Panc1 (cell line): Measurements from ENCODE around the gene WDFY2. TPM values are rescaled to one million over a fixed set of nuclear protein-coding genes. Genes with fewer than 3 reads are reported as not detected.

Experiments
- ATAC-seq: fragments of 200-7000 bp; cut with Tn5 transposase; 2 replicates; pipeline ENCODE4 v1.9.1; 2020; ENCODE audit warnings: mild to moderate bottlenecking, moderate library complexity
- BruUV-seq: library from RNA; stranded (reverse); fragments of 400-500 nt; replicated peaks from 2 replicates; lab custom pipeline; 2021; lab: Mats Ljungman, UMichigan
- CTCF ChIA-PET: fragments of 300-600 bp; sonication (Branson Sonifier 250); formaldehyde crosslinking; loops from one replicate; lab custom pipeline; 2022; ENCODE audit warnings: antibody characterized with exemption; lab: Charles Lee
- POLR2A ChIA-PET: fragments of 300-600 bp; sonication (Branson Sonifier 250); formaldehyde crosslinking; loops from one replicate; lab custom pipeline; 2022; ENCODE audit warnings: antibody characterized with exemption; lab: Charles Lee
- DNase-seq: peaks from one replicate; pipeline ENCODE4 v3.0.0-alpha.2; 2010; ENCODE audit warnings: low read depth, low spot score
- H3K27ac ChIP-seq: 2 replicates; pipeline ENCODE4 v1.5.1; 2011; ENCODE audit warnings: mild to moderate bottlenecking, low read length, inconsistent platforms
- H3K27me3 ChIP-seq: fragments of 200-500 bp; sonication (Bioruptor generic); 2 replicates; pipeline ENCODE4 v1.6.0; 2014; ENCODE audit warnings: low read length, inconsistent platforms; ENCODE audit not compliant: control insufficient read depth, insufficient read depth
- H3K36me3 ChIP-seq: fragments of 200-500 bp; sonication (Bioruptor generic); 2 replicates; pipeline ENCODE4 v1.5.1; 2014; ENCODE audit warnings: inconsistent platforms, mild to moderate bottlenecking, low read length, moderate library complexity; ENCODE audit not compliant: control insufficient read depth, insufficient read depth
- H3K4me1 ChIP-seq: 2 replicates; pipeline ENCODE4 v1.5.1; 2011; ENCODE audit warnings: inconsistent platforms, mild to moderate bottlenecking, low read length, moderate library complexity; ENCODE audit not compliant: control insufficient read depth, insufficient read depth
- H3K4me3 ChIP-seq, 2 experiments: 2 replicates each; pipeline ENCODE4 v1.5.1; 2011 to 2012; ENCODE audit warnings: low read depth in 2 of 2, low read length in 2 of 2, mild to moderate bottlenecking in 2 of 2, inconsistent platforms in 1 of 2, moderate library complexity in 1 of 2
- H3K9me3 ChIP-seq: fragments of 200-500 bp; sonication (Bioruptor generic); 2 replicates; pipeline ENCODE4 v1.5.1; 2014; ENCODE audit warnings: low read depth, mild to moderate bottlenecking, inconsistent platforms, low read length, moderate library complexity; ENCODE audit not compliant: control insufficient read depth, insufficient read depth
- POLR2AphosphoS5 ChIP-seq: IDR thresholded peaks from 2 replicates; pipeline ENCODE4 v1.6.1; 2012; ENCODE audit warnings: mild to moderate bottlenecking, low read depth, low read length, moderate library complexity
- SIN3A ChIP-seq: IDR thresholded peaks from 2 replicates; pipeline ENCODE4 v1.6.1; 2012; ENCODE audit warnings: low read depth, mild to moderate bottlenecking, low read length, moderate library complexity, borderline replicate concordance; ENCODE audit not compliant: insufficient read depth
- TCF7L2 ChIP-seq: IDR thresholded peaks from 2 replicates; pipeline ENCODE4 v1.6.1; 2011; ENCODE audit warnings: mild to moderate bottlenecking, low read depth, low read length, inconsistent platforms
- in situ Hi-C: cut with HindIII; loops from 2 replicates; pipeline ENCODE4 v1.10.0; 2016; ENCODE audit warnings: low sequenced_read_pairs, low pct_unique_long_range_greater_than_20kb
- intact Hi-C: fragments of 100-400 bp; cut with micrococcal nuclease; formaldehyde crosslinking; loops from one replicate; pipeline ENCODE4 v1.10.0; 2022; ENCODE audit not compliant: unreplicated experiment
- total RNA-seq: library from RNA; stranded (reverse); gene quantifications from one replicate; pipeline ENCODE4 v1.2.1, GENCODE V29; 2021; ENCODE audit not compliant: unreplicated experiment
- TF ChIP-seq, protein P1 (sequence below): fragments of 450-650 bp; IDR thresholded peaks from 2 replicates; pipeline ENCODE4 v1.5.1; 2017; ENCODE audit warnings: mild to moderate bottlenecking
- TF ChIP-seq, protein P2 (sequence below), 2 experiments: IDR thresholded peaks; 2 replicates each; pipeline ENCODE4 v1.6.1; 2011 to 2012; ENCODE audit warnings: low read depth in 2 of 2, control low read depth in 1 of 2, low read length in 1 of 2, mild to moderate bottlenecking in 1 of 2, moderate library complexity in 1 of 2; ENCODE audit not compliant: insufficient read depth in 1 of 2

WDFY2 gene
- total RNA-seq, 1 experiment from 2014 or later, result 7.8 TPM

DNA sequence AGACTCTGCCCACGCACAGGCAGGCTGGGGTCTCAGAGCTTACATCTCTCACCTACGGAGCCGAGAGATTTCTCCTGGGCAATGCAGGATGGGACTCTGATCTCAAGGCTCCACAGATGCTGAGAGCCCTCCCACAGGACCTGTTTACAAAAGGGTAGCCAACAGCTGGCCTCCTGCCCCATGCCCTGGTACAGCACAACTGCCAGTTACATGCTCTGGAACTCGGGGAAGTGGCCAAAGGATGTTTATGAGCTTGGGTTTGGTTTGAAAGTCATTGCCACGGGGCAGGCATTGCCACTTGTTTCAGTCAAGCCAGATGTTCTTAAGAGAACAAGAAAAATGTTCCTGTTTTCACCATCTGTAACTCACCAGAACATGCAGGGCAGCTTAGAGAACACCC lies 216.2 kb downstream of the WDFY2 start:
- ATAC-seq, result no peak
- POLR2A ChIA-PET, result no interaction called here
- CTCF ChIA-PET, result no interaction called here
- Histone ChIP-seq H3K27ac (no peak overlapping the region), H3K9me3 (no peaks in the 10 kb centered on the region), H3K27me3 (no peaks in the 10 kb centered on the region), H3K4me3 (no peak overlapping the region), H3K4me1 (peaks cover 16% of the 10 kb centered on the region), H3K36me3 (no peaks in the 10 kb centered on the region; the same call in 1 of the 2 replicates)
- no peak for DNase-seq
- intact Hi-C loops, result no loop called here
- no peak for TF ChIP-seq TCF7L2
- TF ChIP-seq POLR2AphosphoS5, result no peak
- TF ChIP-seq SIN3A, result no peak
- TF ChIP-seq, protein P1, sequence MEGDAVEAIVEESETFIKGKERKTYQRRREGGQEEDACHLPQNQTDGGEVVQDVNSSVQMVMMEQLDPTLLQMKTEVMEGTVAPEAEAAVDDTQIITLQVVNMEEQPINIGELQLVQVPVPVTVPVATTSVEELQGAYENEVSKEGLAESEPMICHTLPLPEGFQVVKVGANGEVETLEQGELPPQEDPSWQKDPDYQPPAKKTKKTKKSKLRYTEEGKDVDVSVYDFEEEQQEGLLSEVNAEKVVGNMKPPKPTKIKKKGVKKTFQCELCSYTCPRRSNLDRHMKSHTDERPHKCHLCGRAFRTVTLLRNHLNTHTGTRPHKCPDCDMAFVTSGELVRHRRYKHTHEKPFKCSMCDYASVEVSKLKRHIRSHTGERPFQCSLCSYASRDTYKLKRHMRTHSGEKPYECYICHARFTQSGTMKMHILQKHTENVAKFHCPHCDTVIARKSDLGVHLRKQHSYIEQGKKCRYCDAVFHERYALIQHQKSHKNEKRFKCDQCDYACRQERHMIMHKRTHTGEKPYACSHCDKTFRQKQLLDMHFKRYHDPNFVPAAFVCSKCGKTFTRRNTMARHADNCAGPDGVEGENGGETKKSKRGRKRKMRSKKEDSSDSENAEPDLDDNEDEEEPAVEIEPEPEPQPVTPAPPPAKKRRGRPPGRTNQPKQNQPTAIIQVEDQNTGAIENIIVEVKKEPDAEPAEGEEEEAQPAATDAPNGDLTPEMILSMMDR, result no peak
- TF ChIP-seq, protein P2, sequence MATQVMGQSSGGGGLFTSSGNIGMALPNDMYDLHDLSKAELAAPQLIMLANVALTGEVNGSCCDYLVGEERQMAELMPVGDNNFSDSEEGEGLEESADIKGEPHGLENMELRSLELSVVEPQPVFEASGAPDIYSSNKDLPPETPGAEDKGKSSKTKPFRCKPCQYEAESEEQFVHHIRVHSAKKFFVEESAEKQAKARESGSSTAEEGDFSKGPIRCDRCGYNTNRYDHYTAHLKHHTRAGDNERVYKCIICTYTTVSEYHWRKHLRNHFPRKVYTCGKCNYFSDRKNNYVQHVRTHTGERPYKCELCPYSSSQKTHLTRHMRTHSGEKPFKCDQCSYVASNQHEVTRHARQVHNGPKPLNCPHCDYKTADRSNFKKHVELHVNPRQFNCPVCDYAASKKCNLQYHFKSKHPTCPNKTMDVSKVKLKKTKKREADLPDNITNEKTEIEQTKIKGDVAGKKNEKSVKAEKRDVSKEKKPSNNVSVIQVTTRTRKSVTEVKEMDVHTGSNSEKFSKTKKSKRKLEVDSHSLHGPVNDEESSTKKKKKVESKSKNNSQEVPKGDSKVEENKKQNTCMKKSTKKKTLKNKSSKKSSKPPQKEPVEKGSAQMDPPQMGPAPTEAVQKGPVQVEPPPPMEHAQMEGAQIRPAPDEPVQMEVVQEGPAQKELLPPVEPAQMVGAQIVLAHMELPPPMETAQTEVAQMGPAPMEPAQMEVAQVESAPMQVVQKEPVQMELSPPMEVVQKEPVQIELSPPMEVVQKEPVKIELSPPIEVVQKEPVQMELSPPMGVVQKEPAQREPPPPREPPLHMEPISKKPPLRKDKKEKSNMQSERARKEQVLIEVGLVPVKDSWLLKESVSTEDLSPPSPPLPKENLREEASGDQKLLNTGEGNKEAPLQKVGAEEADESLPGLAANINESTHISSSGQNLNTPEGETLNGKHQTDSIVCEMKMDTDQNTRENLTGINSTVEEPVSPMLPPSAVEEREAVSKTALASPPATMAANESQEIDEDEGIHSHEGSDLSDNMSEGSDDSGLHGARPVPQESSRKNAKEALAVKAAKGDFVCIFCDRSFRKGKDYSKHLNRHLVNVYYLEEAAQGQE (IDR thresholded peaks at IDR 0.05; ENCODE audit: insufficient read depth in 1 of 2, low read depth in 2 of 2, low read length in 1 of 2), result no peak
- in situ Hi-C loops, result no loop called here
- BruUV-seq, result no TSS peak

DNA sequence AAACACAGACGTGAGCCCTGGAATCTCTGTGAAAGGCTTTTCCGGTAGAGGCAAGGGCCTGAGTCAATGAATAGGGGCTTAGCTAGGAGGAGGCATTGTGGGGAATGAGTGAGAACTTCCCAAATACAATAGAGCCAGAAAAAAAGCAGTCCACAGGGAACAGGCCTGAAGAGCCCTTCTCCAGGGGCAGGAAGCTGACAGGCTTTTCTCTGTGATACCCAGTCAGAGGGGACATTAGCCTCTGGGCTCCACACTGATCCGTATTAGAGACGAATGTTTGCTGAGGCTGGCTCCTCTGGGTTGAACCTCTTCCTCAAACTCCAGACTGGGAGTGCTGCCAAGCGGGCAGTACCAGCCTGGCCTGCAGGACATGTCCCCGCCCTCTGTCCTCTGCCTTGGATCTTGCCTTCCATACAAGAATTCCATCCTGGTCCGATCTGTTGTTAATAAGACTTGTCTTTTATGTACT lies 217.4 kb downstream of the WDFY2 start:
- no peaks in the 10 kb centered on the region for H3K27me3 ChIP-seq
- ATAC-seq (no peak), DNase-seq (no peak)
- intact Hi-C loops, result no loop called here
- H3K9me3 ChIP-seq, result no peaks in the 10 kb centered on the region
- ChIA-PET POLR2A (no interaction called here), CTCF (no interaction called here)
- H3K4me1 ChIP-seq, result peaks cover 16% of the 10 kb centered on the region
- H3K27ac ChIP-seq, result peak overlapping the region; percentile 76; the same call in 1 of the 2 replicates
- no TSS peak for BruUV-seq
- H3K36me3 ChIP-seq, result no peaks in the 10 kb centered on the region; the same call in 1 of the 2 replicates
- TF ChIP-seq SIN3A (no peak), POLR2AphosphoS5 (no peak), TCF7L2 (no peak)
- TF ChIP-seq, protein P1, result no peak
- TF ChIP-seq, protein P2 (IDR thresholded peaks at IDR 0.05; ENCODE audit: insufficient read depth in 1 of 2, low read depth in 2 of 2, low read length in 1 of 2), result no peak
- in situ Hi-C loops, result no loop called here
- no peak overlapping the region for H3K4me3 ChIP-seq
